GM19467 (cell line): Measurements from ENCODE around the gene MRPS9.

ENCODE experiments used
- ATAC-seq: cut with Tn5 transposase; IDR thresholded peaks from one replicate; pipeline ENCODE4 v1.9.1; 2021; ENCODE audit warnings: mild to moderate bottlenecking, moderate library complexity; ENCODE audit not compliant: unreplicated experiment

The MRPS9 gene

DNA sequence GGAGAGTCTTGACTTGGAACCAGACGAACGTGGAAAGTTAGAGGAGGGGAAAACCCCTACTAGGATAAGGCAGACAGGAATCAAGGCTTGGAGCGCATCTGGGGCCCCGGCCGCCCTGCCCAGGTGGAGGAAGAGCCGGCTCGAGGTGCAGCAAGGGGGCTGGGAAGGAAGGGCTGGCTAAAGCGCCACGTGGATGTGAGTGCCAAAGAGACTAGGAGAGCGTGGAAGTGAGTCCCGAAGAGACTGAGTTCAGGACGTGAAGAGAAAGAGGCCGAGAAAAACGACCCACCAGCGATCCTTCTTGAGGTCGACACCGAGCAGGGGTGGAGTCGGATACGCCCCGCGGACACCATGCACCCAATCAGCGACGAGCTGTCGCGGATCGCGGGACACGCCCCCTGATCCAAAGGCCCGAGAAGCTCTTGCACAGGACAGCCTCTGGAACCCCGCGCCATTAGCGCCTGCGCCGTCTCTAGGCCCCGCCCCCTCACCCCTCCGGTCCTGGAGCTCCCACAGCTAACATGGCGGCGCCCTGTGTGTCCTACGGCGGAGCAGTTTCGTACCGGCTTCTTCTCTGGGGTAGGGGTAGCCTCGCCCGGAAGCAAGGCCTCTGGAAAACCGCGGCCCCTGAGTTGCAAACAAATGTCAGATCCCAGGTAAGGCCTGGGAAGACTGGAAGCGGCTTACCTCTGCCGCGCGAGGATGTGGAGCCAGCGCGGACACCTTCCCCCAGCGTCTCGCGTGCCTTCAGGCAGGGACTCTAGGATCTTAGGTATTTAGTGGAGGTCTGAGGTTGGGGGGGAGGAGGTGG, at the start of gene MRPS9:
Gene MRPS9 (plus strand): TSS at position 498 of the 811 bp plus-strand sequence. CDS start 24 bp downstream, at position 522.
- ATAC-seq, result peak; percentile 100

DNA sequence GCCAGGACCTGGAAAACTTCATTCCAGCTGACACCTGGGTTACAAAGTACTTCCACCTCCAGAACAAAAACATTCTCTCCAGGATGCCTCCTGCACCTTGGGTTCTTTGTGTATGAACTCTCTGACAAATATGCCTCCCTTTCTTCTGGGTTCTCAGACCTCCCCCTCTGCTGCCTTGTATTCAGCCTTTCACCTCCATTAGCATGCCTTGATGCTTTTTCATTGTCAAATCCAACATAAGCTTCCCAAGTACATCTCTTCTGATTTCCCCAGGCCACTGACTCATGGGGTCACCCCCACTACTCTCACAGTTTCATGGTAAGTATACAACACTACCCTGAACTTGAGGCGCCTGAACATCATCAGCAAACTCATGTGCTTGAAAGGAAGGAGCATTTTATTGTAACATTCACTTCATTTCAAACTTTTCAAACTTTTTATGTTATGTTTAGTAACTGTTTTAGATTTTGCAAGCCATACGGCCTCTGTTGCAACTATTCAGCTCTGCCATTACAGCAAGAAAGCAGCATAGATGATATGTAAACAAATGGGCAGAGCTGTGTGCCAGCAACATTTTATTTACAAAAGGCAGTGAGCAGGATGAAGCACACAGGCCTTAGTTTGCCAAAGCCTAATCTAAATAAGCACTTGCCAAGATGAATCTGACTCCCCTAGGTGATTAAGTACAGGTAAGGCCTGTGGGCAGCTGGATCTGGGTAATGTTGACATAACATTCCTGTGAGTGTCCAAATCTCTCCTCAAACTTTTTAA, 32.5 kb upstream of the MRPS9 start:
- no peak for ATAC-seq

GRCh38 chr2:105007367-105007766, 30.5 kb upstream of the MRPS9 start:
- no peak for ATAC-seq

- no peak for ATAC-seq
Observed at GRCh38 chr2:105032476-105032875, 5.4 kb upstream of the MRPS9 start.

DNA sequence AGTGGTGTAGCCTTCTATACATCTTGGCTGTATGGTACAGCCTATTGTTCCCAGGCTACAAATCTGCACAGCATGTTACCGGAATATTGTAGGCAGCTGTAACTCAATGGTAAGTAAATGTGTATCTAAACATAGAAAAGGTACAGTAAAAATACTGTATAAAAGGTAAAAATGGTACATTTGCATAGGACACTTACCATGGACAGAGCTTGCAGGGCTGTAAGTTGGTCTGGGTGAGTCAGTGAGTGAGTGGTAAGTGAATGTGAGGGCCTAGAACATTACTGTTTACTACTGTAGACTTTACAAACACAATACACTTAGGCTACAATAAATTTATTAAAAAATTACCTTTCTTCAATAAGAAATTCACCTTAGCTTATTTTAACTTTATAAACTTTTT, 3.7 kb upstream of the MRPS9 start:
- no peak for ATAC-seq

DNA sequence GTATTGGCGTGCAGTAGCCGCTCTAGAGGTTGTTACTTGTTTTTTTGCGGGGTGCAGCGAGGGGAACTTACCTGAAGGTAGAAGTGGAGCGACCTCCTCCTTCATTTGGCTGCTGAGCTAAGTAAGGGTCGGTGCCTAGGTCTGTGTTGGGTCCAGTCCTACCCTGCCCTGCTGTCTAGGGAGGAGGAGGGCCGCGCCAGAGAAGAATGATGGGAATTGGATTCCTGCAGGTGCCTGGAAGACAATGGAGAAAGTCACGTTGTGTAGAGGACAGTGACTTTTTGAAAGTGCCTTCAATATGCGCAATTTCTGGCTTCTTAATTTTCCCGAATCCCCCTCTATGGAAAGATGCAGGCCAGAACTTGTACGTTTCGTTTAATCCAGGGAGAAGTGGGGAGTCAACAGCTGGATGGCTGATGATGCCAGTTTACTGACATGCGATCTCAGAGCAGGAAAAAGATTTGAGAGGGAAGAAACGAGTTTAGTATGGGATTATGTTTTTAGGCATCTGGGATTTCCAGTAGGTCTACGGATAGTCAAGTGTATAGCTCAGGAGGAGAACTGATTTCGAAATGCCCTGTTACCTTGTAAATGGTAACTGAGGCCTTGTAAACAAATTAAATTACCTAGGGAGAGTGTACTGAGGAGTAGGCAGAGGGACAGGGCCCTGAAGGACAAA, 653 bp downstream of the MRPS9 start:
- ATAC-seq, result no peak

DNA sequence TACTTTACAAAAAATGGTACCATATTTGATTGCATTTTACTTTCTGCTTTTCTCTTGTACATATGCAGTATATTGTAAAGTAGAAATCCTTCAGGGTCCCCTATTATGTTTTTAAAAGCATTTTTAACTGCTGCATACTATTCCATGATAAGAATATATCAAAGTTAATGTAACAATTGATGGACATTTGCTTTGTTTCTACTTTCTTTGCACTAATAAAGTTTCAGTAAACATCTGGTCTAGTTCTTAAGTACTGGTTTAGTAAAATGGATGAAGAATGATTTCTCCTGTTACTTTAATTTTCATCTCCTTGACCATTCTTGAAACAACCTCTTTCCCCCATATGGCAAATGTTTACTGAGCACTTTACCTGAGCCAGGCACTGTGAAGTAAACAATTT, 1.7 kb downstream of the MRPS9 start:
- no peak for ATAC-seq

GRCh38 chr2:105042189-105042588, 4.3 kb downstream of the MRPS9 start:
- ATAC-seq, result no peak

DNA sequence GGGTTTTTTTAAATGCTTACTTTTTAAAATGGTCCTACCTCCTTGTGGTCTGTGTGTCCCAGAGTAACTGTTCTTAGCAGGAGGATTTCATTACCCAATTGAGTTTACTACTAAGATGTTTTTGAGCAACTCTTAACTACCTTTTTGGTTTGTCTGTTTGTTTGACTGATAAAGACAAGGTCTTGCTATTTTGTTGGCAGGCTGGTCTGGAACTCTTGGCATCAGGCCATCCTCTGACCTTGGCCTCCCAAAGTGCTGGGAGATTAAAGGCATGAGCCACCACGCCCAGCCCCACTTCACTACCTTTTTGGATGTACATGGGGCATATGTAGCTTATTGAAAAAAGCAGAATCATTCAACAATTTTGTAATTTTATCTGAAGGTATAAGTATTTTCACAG, 14.9 kb downstream of the MRPS9 start:
- ATAC-seq, result no peak

DNA sequence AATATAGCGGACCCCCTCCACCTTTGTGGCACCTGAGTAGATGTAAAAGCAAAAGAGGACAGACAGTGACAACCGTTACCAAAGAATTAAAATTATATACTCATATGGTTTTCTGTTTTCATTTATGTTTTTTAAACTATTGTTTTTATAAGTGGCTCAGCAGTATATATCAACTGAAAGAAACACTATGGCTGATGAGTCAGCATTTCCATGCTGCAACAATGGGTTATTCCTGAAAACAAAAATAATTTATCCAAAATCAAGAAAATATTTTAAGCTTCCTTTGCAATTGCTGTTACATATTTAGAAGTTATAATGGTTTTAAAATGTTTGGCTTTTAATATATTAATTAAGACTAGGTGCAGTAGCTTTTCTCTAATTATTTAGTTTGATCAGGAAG, 17.7 kb downstream of the MRPS9 start:
- ATAC-seq, result no peak

DNA sequence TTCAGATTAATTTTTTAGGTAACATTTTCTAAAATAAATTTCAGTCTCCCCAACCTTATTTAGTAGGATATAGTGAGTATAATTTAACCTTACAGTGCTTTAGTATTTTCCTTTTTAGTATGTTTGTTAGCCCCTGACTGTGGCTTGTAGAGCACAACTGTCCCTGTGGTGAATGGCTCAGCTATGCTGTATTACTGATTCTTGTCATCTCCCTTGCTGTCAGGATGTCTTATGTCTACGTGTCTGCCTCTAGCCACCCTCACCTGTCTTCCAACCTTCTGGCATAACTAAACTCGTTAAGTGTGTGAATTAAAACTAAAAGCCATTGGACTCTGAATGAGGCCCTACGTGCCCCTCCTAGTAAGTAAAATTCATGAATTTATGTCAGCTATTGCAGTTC, 18.4 kb downstream of the MRPS9 start:
- no peak for ATAC-seq

DNA sequence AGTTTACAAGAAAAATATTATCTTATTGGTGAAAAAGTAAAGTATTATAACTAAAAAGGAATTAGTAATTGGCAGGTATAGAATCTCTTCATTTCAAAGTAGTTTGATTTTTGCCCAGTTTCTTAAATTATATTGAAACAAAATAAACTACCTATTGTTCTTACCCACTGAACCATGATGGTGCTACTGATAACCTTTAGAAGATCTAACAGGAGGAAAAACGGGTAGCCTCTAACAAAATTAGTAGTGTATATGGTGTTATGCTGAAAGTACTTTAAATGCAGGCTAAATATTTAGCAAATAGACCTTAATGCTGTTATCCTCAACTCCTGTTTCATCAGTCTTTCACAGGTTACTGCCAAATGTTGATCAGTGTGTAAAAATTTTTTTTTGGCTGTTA, 19.1 kb downstream of the MRPS9 start:
- no peak for ATAC-seq

- no peak for ATAC-seq
Observed at GRCh38 chr2:105061560-105061959, 23.7 kb downstream of the MRPS9 start.

DNA sequence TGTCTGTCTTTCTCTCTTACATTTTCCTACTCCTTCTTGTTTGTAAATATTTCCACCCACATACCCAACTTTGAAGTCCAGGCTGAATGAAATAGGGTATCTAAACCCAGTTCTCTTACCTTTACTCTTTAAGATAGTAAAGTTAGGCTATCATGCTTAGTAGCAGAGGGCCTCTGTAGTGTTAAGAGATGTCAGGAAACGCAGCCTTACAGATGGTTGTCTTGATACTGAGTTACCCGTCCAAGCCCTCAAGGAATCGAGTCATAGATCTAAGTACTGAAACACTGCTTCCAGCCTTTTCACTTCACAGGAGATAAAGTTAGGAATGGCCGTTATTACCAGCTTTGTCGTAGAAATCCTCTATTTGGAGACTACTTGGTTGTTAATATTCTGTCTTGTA, 24.3 kb downstream of the MRPS9 start:
- no peak for ATAC-seq

DNA sequence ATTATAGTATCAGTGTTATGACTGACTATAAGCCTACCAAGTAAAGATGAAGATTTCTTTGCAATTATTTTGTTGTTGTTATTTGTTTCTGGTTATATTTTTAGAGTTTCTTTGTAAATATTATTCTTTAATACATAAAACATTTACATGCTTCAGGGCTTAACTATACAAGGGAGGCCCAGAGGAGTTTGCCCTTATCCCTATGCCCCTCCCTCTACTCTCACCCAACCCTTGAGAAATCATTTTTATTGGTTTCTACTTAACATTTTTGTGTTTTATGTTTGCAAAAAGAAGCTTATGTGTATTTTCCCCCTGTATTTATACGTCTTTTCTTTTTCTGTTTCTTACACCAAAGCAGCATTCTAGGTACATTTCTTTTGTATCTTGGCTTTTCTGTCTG, 30.5 kb downstream of the MRPS9 start:
- ATAC-seq, result no peak

- ATAC-seq, result no peak
Observed at GRCh38 chr2:105068875-105069274, 31.0 kb downstream of the MRPS9 start.

DNA sequence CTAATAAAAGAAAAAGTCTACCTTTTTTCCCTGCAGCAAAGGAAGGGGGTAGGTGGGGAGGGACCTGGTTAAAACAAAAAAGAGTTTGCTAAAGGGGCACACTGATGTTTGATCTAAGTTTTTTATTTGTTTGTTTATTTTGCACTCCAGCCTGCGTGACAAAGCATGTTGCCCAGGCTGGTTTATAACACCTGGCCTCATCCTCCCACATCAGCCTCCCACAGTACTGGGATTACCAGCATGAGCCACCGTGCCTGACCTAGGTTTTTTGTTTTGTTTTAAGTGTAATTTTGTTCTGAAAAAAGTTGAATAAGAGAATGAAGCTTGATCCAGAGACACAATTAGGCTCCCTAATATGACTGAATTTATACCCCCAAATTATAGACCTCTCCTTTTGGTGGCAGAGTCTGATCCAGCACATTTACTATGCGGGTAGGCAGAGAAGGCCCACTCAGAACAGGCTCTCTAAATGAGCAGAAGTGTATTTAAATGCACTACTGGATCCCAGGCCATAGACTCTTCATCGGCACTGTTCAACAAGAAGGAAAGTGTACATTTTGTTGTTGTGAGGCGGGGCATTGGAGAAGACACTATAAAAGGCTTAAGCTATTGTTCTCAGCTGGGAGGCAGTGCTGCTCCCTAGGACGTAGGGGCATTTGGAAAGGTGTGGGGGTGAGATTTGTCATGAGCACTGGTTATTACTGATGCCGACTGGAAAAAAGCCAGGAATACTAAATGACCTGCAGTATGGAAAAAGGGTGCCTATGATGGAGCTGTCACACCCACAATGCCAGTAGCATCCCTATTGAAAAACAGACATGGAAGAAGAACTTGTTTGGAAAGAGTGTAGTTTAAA, 32.4 kb downstream of the MRPS9 start:
- no peak for ATAC-seq

- ATAC-seq, result no peak
Observed at GRCh38 chr2:105071379-105071778, 33.5 kb downstream of the MRPS9 start.

DNA sequence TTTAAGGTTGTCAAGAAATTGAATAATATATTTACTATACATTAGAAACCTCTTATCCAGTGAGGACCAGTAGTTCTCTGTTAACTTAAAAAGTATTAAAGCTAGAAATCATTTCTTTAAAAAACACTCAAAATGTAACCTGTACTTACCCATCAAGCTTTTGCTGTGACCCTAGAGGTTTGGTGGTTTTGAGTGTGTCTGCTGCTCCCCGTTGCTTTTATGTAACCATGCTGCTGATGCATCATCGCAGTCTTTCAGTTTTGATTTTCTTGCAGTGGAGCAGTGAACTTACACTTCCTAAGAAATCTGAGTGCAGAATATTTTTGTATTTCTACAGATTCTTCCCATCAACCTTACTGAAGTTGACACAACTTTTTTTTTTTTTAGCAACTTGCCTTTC, 34.2 kb downstream of the MRPS9 start:
- ATAC-seq, result peak; percentile 80

DNA sequence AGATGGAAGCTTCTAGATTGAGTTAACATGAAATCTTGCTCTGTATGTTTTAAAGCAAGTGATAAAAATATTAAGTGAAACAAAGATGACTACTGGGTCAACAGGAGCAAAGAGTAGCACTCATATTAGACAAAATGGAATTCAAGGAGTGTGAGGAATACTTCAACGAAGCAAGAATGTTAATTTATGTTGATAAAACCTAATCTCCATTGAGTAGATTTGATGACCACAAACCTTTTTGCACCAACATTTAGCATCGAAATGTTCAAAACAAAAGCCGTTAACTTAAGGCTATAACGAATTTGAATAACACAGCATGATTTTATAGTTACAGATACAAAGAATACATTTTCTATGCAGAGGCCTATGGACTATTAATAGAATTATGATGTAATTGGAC, 35.7 kb downstream of the MRPS9 start:
- no peak for ATAC-seq

GRCh38 chr2:105076121-105076520, 38.3 kb downstream of the MRPS9 start:
- ATAC-seq, result no peak
